Pancreas (tissue), 10 donors: ENCODE data around the gene HRH2. TPM values are rescaled to one million over a fixed set of nuclear protein-coding genes. Genes with fewer than 3 reads are reported as not detected.
"Not testable (repeated sequence)": the region's sequence is repeated elsewhere in the genome, so short reads cannot be mapped to it uniquely, and the experiment has no call there.

Source experiments
- ATAC-seq, 4 donors: fragments of 200-7000 bp; cut with Tn5 transposase; one replicate each; pipeline versions ENCODE4 v1.8.0 to v1.9.1; 2020; ENCODE audit warnings: mild to moderate bottlenecking in 4 of 4, moderate library complexity in 4 of 4
- DNase-seq, 6 donors: peaks; one replicate each; pipeline ENCODE4 v3.0.0-alpha.2; 2020
- FAIRE-seq: peaks from 2 replicates; lab custom pipeline; 2012; peaks lifted over from hg19 to GRCh38; lab: Jason Lieb, UNC
- H3K27ac ChIP-seq, 4 donors: fragments of 200-600 bp; sonication (generic); 1 replicate in 3 of 4; 2 replicates in 1 of 4; pipeline versions ENCODE4 v1.5.0 to v1.8.0; 2020
- H3K27me3 ChIP-seq, 4 donors: fragments of 200-600 bp; one replicate each; pipeline ENCODE4 v1.8.0; 2021
- H3K36me3 ChIP-seq, 3 donors: fragments of 200-600 bp; sonication (generic) in 1 of 3; one replicate each; pipeline versions ENCODE4 v1.5.0 to v1.8.0; 2020 to 2021
- H3K4me1 ChIP-seq, 3 donors: fragments of 200-600 bp; one replicate each; pipeline ENCODE4 v1.8.0; 2021
- H3K4me3 ChIP-seq, 4 donors: fragments of 200-600 bp; sonication (generic) in 2 of 4; one replicate each; pipeline versions ENCODE4 v1.5.0 to v1.8.0; 2020 to 2021
- H3K9me3 ChIP-seq, 4 donors: fragments of 200-600 bp; one replicate each; pipeline ENCODE4 v1.8.0; 2021
- CTCF ChIP-seq, 4 donors: fragments of 200-600 bp; sonication (generic) in 3 of 4; IDR thresholded peaks; one replicate each; pipeline versions ENCODE4 v1.5.0 to v1.8.0; 2021; ENCODE audit warnings: antibody characterized with exemption in 4 of 4
- WGBS, 2 donors: extraction: QIAGEN DNeasy Blood & Tissue Kit; methylation state at CpG; one replicate each; pipeline ENCODE4 v1.1.7; 2013; 5-methylcytosine and 5-hydroxymethylcytosine counted together
- intact Hi-C, 3 donors: fragments of 100-400 bp; cut with DNase I; formaldehyde crosslinking; loops; one replicate each; pipeline versions ENCODE4 v1.11.1 to v1.14.2; 2022
- polyA plus RNA-seq, 2 donors: library from polyadenylated mRNA; stranded (reverse); fragments of 200-250 nt; gene quantifications; one replicate each; pipeline ENCODE4 v1.2.3, GENCODE V29; 2013
- total RNA-seq, 6 donors: library from RNA; stranded (reverse); fragmentation: NEBNext Ultra II Directional in 4 of 6; extraction: Animal tissue kit (Norgen Biotek cat#: 25700) in 4 of 6; gene quantifications; one replicate each; pipeline versions ENCODE4 v1.2.1 to v1.2.4, GENCODE V29; 2021 to 2023
- donor health status: healthy with polysubstance abuse.
- donor health status: DM: no; HTN: no; CAD: no; lungs with moderate emphysema.
- donor health status: DM: no; HTN: no; CAD: no.
- donor health status: control.
- donor health status: control.
- donor health status: Bipolar disorder and iron deficiency.
- donor health status: DM: yes; HTN: yes; CAD: no.
- donor health status: DM: no; HTN: no; CAD: no.
- donor health status: DM: no; HTN: no; CAD: no.
- donor health status: DM: yes; HTN: yes; CAD: no.

HRH2 gene
- total and polyA plus RNA-seq, 8 donors = 0.05 to 1.4 (median 0.50) TPM

DNA sequence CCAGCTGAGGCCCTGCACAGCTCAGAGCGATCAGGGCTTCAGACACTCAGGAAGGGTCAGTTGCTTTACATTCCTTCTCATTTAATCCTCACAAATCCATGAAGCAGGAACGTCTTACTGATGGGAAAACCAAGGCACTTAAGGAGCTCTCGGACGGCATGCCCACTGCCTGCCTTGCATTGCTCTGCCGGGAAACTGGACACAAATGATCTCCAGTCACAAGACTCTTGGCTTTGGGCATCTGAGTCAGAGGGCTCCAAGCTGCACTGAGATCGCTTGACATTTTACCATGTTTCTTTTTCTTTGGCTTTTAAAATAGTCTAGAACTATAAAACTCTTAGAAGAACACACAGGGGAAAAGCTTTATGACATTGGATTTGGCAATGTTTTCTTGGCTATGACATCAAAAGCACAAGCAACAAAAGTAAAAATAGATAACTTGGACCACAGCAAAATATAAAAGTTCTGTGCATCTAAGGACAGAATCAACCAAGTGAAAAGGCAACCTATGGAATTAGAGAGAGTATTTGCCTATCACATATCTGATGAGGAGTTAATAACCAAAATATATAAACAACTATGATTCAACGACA is 43.6 kb upstream of the HRH2 start:
- no peaks in the 10 kb centered on the region for H3K9me3 ChIP-seq
- intact Hi-C loops = no loop called here
- FAIRE-seq (no peak), ATAC-seq (no peak), DNase-seq (no peak)
- WGBS, 2 donors = 63 to 74% methylated on average over 7 of the region's 7 CpGs
- H3K4me3 ChIP-seq = no peak overlapping the region
- no peaks in the 10 kb centered on the region for H3K27me3 ChIP-seq
- H3K27ac ChIP-seq = no peak overlapping the region
- no peaks in the 10 kb centered on the region for H3K36me3 ChIP-seq
- no peak for TF ChIP-seq CTCF (IDR thresholded peaks at IDR 0.05)
- H3K4me1 ChIP-seq = no peaks in the 10 kb centered on the region

DNA sequence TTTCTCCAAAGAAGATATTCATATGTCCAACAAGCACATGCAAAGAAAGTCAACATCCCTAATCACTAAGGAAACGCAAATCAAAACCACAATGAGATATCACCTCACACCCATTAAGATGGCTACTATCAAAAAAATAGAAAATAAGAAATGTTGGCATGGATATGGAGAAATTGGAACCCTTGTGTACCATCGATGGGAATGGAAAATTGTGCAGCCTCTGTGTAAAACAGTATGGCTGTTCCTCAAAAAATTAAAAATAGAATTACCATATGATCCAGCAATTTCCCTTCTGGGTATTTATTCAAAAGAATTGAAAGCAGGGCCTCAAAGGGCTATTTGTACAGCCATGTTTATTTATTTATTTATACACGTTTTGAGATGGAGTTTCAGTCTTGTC is 43.0 kb upstream of the HRH2 start:
- intact Hi-C loops = no loop called here
- TF ChIP-seq CTCF (IDR thresholded peaks at IDR 0.05) = no peak
- no peak for ATAC-seq

GRCh38 chr5:175616083-175616482 is 41.8 kb upstream of the HRH2 start:
- no peak for FAIRE-seq
- H3K27ac ChIP-seq = no peak overlapping the region
- no peaks in the 10 kb centered on the region for H3K4me1 ChIP-seq
- H3K4me3 ChIP-seq = no peak overlapping the region
- DNase-seq = no peak
- no peak for ATAC-seq
- no peak for TF ChIP-seq CTCF (IDR thresholded peaks at IDR 0.05)
- H3K36me3 ChIP-seq = no peaks in the 10 kb centered on the region
- H3K9me3 ChIP-seq = no peaks in the 10 kb centered on the region
- no peaks in the 10 kb centered on the region for H3K27me3 ChIP-seq
- WGBS, 2 donors = 75 to 87% methylated on average over 5 of the region's 5 CpGs
- intact Hi-C loops = no loop called here

More for the DNA sequence above, 43.0 kb upstream of the HRH2 start:
- Histone ChIP-seq H3K36me3 (no peaks in the 10 kb centered on the region), H3K27me3 (no peaks in the 10 kb centered on the region), H3K27ac (no peak overlapping the region), H3K4me1 (no peaks in the 10 kb centered on the region), H3K4me3 (no peak overlapping the region), H3K9me3 (no peaks in the 10 kb centered on the region)
- DNase-seq (no peak), FAIRE-seq (no peak)
- 44 to 62% methylated on average over 3 of the region's 3 CpGs for whole genome bisulfite sequencing, 2 donors

- WGBS, 2 donors = 73 to 85% methylated on average over 13 of the region's 13 CpGs
- FAIRE-seq, H3K9me3 ChIP-seq, H3K4me3 ChIP-seq, H3K4me1 ChIP-seq, DNase-seq, H3K27me3 ChIP-seq, intact Hi-C loops, H3K36me3 ChIP-seq, ATAC-seq, H3K27ac ChIP-seq: not testable (repeated sequence)
These were observed 41.3 kb upstream of the HRH2 start for GRCh38 chr5:175616527-175616926.

DNA sequence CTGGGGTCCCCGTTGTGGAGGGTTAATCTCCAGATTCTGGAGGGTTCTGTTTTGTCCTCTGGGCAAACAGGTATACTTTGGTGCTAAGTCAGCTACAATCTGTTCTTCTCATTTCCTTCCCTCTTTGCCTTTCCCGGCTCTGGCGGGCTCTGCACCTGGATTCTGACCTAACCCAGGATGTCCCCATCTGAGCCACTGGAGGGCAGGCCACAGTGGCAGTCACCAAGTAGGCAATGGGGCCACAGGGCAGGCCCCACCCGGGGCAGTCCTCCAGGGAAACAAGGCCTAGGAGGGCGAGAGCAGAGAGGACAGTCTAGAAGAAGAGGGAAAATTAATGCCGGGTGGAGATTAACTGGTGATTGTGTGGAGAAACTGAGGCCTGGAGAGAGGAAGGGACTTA is 40.4 kb upstream of the HRH2 start:
- no peaks in the 10 kb centered on the region for H3K27me3 ChIP-seq
- no peaks in the 10 kb centered on the region for H3K36me3 ChIP-seq
- 60 to 62% methylated on average over 6 of the region's 6 CpGs for WGBS, 2 donors
- intact Hi-C loops = no loop called here
- FAIRE-seq (no peak), DNase-seq (no peak), ATAC-seq (no peak)
- TF ChIP-seq CTCF (IDR thresholded peaks at IDR 0.05) = no peak
- no peak overlapping the region for H3K4me3 ChIP-seq
- no peaks in the 10 kb centered on the region for H3K4me1 ChIP-seq
- no peaks in the 10 kb centered on the region for H3K9me3 ChIP-seq
- H3K27ac ChIP-seq = no peak overlapping the region
